Occipital lobe (tissue), 2 donors: ENCODE measurements around the gene CPLANE2. TPM values are rescaled to one million over a fixed set of nuclear protein-coding genes. Genes with fewer than 3 reads are reported as not detected.
"Not testable (repeated sequence)": the region's sequence is repeated elsewhere in the genome, so short reads cannot be mapped to it uniquely, and the experiment has no call there.

Source experiments
- DNase-seq: peaks from one replicate; lab custom pipeline; 2025; lab: John Stamatoyannopoulos, UW
- total RNA-seq: library from RNA; depleted of rRNA; stranded (reverse); fragments of >200 nt; gene quantifications from one replicate; pipeline ENCODE4 v1.2.3, GENCODE V29; 2014

Gene CPLANE2
- 19.0 TPM for total RNA-seq

GRCh38 chr1:16236511-16237342, at the start of gene CPLANE2:
Gene CPLANE2, minus strand, starts transcription at chr1:16237183. Its CDS starts 441 bp downstream, at chr1:16236742.
- peak; percentile 85 for DNase-seq

DNA sequence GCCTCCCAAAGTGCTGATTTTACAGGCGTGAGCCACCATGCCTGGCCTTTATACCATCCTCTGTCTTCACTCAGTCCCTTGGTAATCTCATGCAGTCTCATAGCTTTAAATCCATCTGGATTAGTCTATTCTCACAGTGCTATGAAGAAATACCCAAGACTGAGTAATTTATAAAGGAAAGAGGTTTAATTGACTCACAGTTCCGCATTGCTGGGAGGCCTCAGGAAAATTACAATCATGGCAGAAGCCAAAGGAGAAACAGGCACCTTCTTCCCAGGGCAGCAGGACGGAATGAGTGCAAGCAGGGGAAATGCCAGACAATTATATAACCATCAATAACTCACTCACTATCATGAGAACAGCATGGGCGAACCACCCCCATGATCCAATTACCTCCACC, 49.1 kb upstream of the CPLANE2 start:
- DNase-seq = no peak

GRCh38 chr1:16281765-16282164, 44.8 kb upstream of the CPLANE2 start:
- no peak for DNase-seq

DNA sequence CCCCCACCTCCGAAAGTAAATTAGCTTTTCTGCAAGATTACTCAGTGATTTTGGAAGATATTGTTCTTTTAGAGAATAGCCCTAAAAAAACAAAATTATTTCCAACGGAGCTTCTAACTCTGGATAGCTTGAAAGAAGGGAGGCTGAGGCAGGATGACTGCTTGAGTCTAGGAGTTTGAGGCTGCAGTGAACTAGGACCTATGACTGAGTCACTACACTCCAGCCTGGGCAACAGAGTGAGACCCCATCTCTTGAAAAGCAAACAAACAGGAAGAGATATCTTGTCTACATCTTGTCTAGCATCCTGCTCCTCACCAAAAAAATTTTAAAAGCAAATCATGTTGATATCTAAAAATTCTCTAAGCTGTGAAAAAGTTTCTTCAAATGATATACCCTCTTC, 42.2 kb upstream of the CPLANE2 start:
- DNase-seq = no peak

GRCh38 chr1:16276302-16277030, 39.5 kb upstream of the CPLANE2 start:
- no peak for DNase-seq

GRCh38 chr1:16275591-16275990, 38.6 kb upstream of the CPLANE2 start:
- no peak for DNase-seq

DNA sequence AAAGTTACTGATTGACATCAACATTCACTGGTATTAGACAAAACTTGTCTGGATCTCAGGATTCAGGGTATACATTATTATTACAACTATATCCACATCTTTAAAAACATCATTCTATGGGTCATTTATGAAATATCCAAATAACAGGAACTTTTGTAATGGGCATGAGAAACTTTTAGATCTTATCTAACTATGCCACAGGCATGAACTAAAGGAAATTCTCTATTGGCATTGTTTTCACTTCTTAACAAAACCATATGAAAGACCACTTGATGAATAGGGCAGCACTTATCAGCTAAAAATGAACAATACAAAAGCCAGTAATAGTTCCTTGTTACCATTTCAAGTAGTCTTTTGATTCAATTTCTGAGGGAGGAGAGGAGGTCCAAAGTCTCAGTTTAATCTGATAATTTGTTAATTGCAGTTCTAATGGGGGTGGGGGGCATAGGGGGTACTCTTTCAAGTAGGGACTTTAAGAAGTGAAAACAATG, 30.8 kb upstream of the CPLANE2 start:
- DNase-seq = no peak

- DNase-seq = no peak
These were observed 29.6 kb upstream of the CPLANE2 start for GRCh38 chr1:16266411-16267118.

DNA sequence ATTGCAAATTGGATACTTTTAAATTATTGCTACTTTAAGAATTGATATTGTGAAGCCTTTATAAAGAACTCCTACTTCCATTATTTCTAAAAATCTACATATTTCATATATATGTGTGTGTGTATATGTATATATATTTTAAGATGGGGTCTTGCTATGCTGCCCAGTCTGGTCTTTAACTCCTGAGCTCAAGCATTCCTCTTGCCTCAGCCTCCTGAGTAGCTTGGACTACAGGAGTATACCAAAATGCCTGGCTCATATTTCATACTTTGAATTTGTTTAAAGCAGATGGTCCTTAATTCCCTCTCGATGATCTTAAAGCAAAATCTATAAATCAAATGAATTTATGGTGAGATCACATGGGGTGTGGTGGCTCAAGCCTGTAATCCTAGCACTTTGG, 25.1 kb upstream of the CPLANE2 start:
- no peak for DNase-seq

DNA sequence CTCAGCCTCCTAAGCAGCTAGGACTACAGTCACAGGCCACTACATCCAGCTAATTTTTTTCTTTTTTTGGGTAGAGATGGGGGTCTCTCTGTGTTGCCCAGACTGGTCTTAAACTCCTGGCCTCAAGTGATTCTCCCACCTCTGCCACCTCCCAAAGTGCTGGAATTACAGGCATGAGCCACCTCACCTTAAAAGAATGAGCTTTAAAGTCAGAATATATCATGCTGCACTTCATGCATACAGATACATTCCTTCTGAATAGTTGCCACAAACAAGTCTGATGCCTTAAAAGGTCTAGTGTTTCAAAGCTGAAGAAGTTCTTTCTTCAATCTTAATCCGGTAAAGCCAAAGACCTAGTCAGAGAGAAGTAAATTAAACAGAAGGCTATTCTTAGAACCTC, 23.8 kb upstream of the CPLANE2 start:
- DNase-seq = no peak

DNA sequence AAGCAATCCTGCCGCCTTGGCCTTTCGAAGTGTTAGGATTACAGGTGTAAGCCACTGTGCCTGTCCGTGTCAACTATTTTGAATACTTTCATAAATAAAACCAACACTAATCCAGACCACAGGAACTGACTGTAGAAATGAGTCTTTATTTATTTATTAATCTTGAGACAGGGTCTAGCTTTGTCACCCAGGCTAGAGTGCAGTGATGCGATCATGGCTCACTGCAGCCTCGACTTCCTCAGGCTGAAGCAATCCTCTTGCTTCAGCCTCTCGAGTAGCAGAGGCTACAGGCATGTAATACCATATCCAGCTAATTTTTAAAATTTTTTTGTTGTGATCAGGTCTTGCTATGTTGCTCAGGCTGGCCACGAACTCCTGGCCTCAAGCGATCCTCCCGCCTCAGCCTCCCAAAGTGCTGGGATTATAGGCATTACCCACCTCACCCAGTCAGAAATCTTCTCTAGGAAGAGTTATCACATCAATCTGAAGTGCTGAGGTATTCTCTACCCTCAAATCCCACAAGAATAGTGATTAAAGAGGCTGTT, 21.7 kb upstream of the CPLANE2 start:
- no peak for DNase-seq

- no peak for DNase-seq
These were observed 21.0 kb upstream of the CPLANE2 start for GRCh38 chr1:16257968-16258367.

DNA sequence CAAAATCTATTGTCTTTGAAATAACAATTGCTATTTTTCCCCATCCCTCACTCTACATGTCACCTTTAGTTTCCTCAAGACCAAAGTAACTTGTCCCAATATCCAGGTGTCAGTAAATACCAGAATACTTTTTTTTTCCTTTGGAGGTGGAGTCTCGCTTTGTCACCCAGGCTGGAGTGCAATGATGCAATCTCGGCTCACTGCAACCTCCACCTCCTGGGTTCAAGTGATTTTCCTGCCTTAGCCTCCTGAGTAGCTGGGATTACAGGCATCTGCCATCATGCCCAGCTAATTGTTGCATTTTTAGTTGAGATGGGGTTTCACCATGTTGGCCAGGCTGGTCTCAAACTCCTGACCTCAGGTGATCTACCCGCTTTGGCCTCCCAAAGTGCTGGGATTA, 20.6 kb upstream of the CPLANE2 start:
- DNase-seq = not testable (repeated sequence)

DNA sequence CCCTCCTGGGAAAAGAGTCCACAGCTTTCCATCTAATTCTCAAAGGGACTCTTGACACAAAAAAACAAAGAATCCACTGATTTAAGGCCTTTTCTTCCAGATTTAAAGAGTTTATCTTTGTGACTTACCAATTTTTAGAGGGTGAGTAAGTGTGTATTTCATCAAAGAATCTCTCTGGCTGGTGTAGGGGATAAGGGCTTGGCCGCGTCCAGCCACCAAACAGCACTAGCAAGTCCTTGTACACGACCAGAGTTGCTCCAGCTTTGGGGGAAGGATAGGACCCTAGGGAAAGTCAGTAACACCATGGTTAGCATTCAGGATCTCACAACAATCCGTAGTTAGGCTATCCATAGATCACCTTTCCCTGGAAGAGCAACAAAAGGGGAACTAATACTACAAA, 19.5 kb upstream of the CPLANE2 start:
- no peak for DNase-seq

GRCh38 chr1:16254263-16254928, 17.4 kb upstream of the CPLANE2 start:
- DNase-seq = no peak

DNA sequence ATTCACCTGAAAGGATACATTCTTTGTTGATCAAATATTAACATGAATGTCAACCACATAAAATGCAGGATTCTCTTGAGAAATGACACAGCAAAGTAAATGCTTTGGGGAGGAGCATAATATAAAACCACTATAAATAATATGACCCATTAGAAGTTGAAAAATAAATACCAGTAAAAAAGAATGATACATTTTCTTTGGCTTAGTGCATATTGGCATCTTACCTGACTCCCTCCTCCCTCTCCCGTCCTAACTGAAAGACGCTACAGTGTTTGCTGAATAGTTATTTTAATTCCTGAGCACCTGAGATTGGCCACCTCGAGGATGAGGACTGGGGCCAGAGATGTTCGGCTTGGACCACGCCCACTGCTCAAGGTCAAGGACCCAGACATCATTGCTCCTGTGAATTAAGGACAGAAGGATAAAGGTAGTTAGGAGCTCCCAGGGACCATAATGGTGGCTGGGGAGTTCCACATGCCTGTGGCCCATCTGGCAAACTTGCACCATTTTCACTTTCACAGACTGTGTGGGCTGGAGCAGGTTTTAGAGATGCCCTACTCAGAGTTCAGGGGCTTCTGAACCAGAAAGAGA, 16.4 kb upstream of the CPLANE2 start:
- DNase-seq = no peak

DNA sequence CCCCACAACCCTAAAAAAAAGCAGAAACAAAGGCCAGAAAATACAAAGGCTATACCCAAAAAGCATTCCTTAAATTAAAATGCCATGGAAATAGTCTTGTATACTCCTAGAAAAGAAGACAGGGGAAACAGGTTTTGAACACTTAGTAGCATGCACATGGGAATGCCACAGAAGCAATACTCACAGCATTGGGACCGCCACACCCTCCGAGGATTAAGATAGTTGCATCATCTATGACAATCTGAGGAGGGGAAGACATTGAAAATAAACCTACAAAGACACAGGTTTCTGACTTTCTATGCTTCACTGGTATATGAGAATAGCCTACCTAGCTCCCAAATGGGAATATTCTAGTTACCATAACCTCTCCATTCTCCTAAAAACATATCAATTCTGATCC, 15.9 kb upstream of the CPLANE2 start:
- DNase-seq = no peak

DNA sequence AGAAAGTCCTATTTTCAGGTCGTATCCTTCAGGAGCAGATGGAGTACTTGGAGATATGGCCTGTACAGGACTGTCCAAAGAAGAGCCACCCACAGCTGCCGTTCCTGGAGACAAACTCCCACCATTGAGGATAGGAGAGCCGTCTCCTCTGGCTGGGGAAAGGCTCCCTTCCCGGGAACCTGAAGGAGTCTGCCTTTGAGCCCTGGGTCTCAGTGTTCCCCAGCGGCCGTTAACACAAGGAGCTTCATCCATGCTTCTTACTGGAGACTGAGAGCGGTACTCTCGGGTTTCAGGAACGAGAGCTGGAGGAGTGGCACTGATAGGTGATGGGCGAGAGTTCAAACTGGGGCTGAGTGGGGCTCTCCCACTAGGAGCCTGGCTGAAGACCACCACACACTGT, 14.4 kb upstream of the CPLANE2 start:
- no peak for DNase-seq

GRCh38 chr1:16250524-16251251, 13.7 kb upstream of the CPLANE2 start:
- DNase-seq = no peak

- no peak for DNase-seq
These were observed 12.7 kb upstream of the CPLANE2 start for GRCh38 chr1:16249596-16250241.
